Measurements from ENCODE around the gene SPRR3. TPM values are rescaled to one million over a fixed set of nuclear protein-coding genes. Genes with fewer than 3 reads are reported as not detected.

The SPRR3 gene
- total RNA-seq, 1 donor from 2014 or later = 3.0 TPM

DNA sequence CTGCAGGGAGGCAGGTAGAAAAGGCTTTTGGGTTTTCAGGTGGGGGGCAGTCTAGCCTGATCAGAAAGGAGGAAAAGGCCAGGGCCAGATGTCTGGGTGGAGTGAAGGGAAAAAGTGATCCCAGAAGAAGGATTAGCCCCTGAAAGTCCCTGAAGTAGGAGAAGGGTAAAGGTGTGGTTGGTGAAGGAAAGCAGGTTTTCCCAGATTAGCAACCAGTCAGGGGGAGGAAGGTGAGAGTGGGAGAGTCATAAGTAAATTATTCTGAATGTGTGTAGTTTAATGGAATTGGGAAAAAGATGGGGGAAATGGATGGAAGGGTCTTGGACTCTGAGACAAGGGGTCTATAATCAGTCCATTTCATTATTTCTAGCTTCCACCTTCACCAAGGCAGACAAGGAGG lies 18.3 kb upstream of the SPRR3 start:
- H3K27me3 Mint-ChIP-seq (ENCODE audit: low read depth, unreplicated experiment) = peaks cover 50% of the 10 kb centered on the region
- no peaks in the 10 kb centered on the region for H3K4me1 Mint-ChIP-seq (ENCODE audit: low read depth, unreplicated experiment)
- H3K4me3 ChIP-seq (ENCODE audit: insufficient read depth, low read depth, low read length) = no peak overlapping the region
- H3K9ac ChIP-seq (ENCODE audit: low read length) = no peak overlapping the region
- no peaks in the 10 kb centered on the region for H3K36me3 ChIP-seq (ENCODE audit: insufficient read depth, low read length)
- H3K27me3 ChIP-seq (ENCODE audit: insufficient read depth, low read length) = no peaks in the 10 kb centered on the region
- H3K9me3 Mint-ChIP-seq (ENCODE audit: unreplicated experiment) = peaks cover 6% of the 10 kb centered on the region
- H3K4me3 Mint-ChIP-seq (ENCODE audit: unreplicated experiment) = no peak overlapping the region
- FAIRE-seq (no peak), DNase-seq (ENCODE audit: low read depth) (no peak)
- H4K20me1 ChIP-seq (ENCODE audit: insufficient read depth, low read length) = no peaks in the 10 kb centered on the region
- H3K36me3 Mint-ChIP-seq (ENCODE audit: low read depth, unreplicated experiment) = no peaks in the 10 kb centered on the region
- no peak overlapping the region for H3K27ac ChIP-seq (ENCODE audit: low read depth, low read length)
- no peak overlapping the region for H3K27ac Mint-ChIP-seq (ENCODE audit: unreplicated experiment)
- no peaks in the 10 kb centered on the region for H3K9me3 ChIP-seq (ENCODE audit: insufficient read depth, low read depth, low read length)
- no peak for TF ChIP-seq CTCF (IDR thresholded peaks at IDR 0.05; ENCODE audit: insufficient read depth, low read depth, low read length)
- TF ChIP-seq EZH2 (IDR thresholded peaks at IDR 0.05; ENCODE audit: insufficient read depth, low read length) = no peak
- no peak overlapping the region for H3K4me2 ChIP-seq (ENCODE audit: low read length)
- no peaks in the 10 kb centered on the region for H3K79me2 ChIP-seq (ENCODE audit: insufficient read depth, low read length)
- H3K4me1 ChIP-seq (ENCODE audit: insufficient read depth, low read length) = no peaks in the 10 kb centered on the region
- no peak overlapping the region for H2AFZ ChIP-seq (ENCODE audit: low read depth, low read length)

- Mint-ChIP-seq H3K27me3 (ENCODE audit: low read depth, unreplicated experiment) (peaks cover 50% of the 10 kb centered on the region), H3K4me1 (ENCODE audit: low read depth, unreplicated experiment) (no peaks in the 10 kb centered on the region), H3K27ac (ENCODE audit: unreplicated experiment) (no peak within 1 kb of the TSS), H3K4me3 (ENCODE audit: unreplicated experiment) (no peak within 1 kb of the TSS), H3K36me3 (ENCODE audit: low read depth, unreplicated experiment) (no peaks in the 10 kb centered on the region), H3K9me3 (ENCODE audit: unreplicated experiment) (peaks cover 6% of the 10 kb centered on the region)
- DNase-seq (ENCODE audit: low read depth) = no peak
- H3K79me2 ChIP-seq (ENCODE audit: insufficient read depth, low read length) = no peaks in the 10 kb centered on the region
- H3K9me3 ChIP-seq (ENCODE audit: insufficient read depth, low read depth, low read length) = no peaks in the 10 kb centered on the region
- TF ChIP-seq CTCF (IDR thresholded peaks at IDR 0.05; ENCODE audit: insufficient read depth, low read depth, low read length) = no peak
- TF ChIP-seq EZH2 (IDR thresholded peaks at IDR 0.05; ENCODE audit: insufficient read depth, low read length) = no peak
- no peak within 1 kb of the TSS for H3K4me3 ChIP-seq (ENCODE audit: insufficient read depth, low read depth, low read length)
- no peaks in the 10 kb centered on the region for H3K4me1 ChIP-seq (ENCODE audit: insufficient read depth, low read length)
- no peaks in the 10 kb centered on the region for H3K36me3 ChIP-seq (ENCODE audit: insufficient read depth, low read length)
- H3K9ac ChIP-seq (ENCODE audit: low read length) = no peak within 1 kb of the TSS
- H4K20me1 ChIP-seq (ENCODE audit: insufficient read depth, low read length) = no peaks in the 10 kb centered on the region
- no peak within 1 kb of the TSS for H3K4me2 ChIP-seq (ENCODE audit: low read length)
- H3K27me3 ChIP-seq (ENCODE audit: insufficient read depth, low read length) = no peaks in the 10 kb centered on the region
- FAIRE-seq = no peak
- H3K27ac ChIP-seq (ENCODE audit: low read depth, low read length) = no peak within 1 kb of the TSS
- no peak within 1 kb of the TSS for H2AFZ ChIP-seq (ENCODE audit: low read depth, low read length)
Observed at GRCh38 chr1:152983743-152984142, 17.8 kb upstream of the SPRR3 start, which contains the start of gene SPRR1A. TSS of gene SPRR1A (plus strand) at chr1:152984081. CDS start at chr1:152985231, 1,150 bp downstream.

GRCh38 chr1:152986578-152986977 lies 15.0 kb upstream of the SPRR3 start:
- no peaks in the 10 kb centered on the region for H3K9me3 ChIP-seq (ENCODE audit: insufficient read depth, low read depth, low read length)
- Mint-ChIP-seq H3K27ac (ENCODE audit: unreplicated experiment) (no peak overlapping the region), H3K4me1 (ENCODE audit: low read depth, unreplicated experiment) (no peaks in the 10 kb centered on the region), H3K9me3 (ENCODE audit: unreplicated experiment) (peaks cover 6% of the 10 kb centered on the region), H3K27me3 (ENCODE audit: low read depth, unreplicated experiment) (peaks cover 24% of the 10 kb centered on the region), H3K36me3 (ENCODE audit: low read depth, unreplicated experiment) (no peaks in the 10 kb centered on the region), H3K4me3 (ENCODE audit: unreplicated experiment) (no peak overlapping the region)
- no peak overlapping the region for H3K9ac ChIP-seq (ENCODE audit: low read length)
- no peaks in the 10 kb centered on the region for H3K36me3 ChIP-seq (ENCODE audit: insufficient read depth, low read length)
- no peak overlapping the region for H3K27ac ChIP-seq (ENCODE audit: low read depth, low read length)
- no peaks in the 10 kb centered on the region for H3K27me3 ChIP-seq (ENCODE audit: insufficient read depth, low read length)
- TF ChIP-seq EZH2 (IDR thresholded peaks at IDR 0.05; ENCODE audit: insufficient read depth, low read length) (no peak), CTCF (IDR thresholded peaks at IDR 0.05; ENCODE audit: insufficient read depth, low read depth, low read length) (no peak)
- H4K20me1 ChIP-seq (ENCODE audit: insufficient read depth, low read length) = no peaks in the 10 kb centered on the region
- H3K4me1 ChIP-seq (ENCODE audit: insufficient read depth, low read length) = no peaks in the 10 kb centered on the region
- DNase-seq (ENCODE audit: low read depth) = no peak
- no peaks in the 10 kb centered on the region for H3K79me2 ChIP-seq (ENCODE audit: insufficient read depth, low read length)
- H2AFZ ChIP-seq (ENCODE audit: low read depth, low read length) = no peak overlapping the region
- FAIRE-seq = no peak
- no peak overlapping the region for H3K4me3 ChIP-seq (ENCODE audit: insufficient read depth, low read depth, low read length)
- H3K4me2 ChIP-seq (ENCODE audit: low read length) = no peak overlapping the region
